Esophagus muscularis mucosa (tissue), 4 donors: ENCODE measurements around the gene OR7A5. TPM values are rescaled to one million over a fixed set of nuclear protein-coding genes. Genes with fewer than 3 reads are reported as not detected.
"Not testable (repeated sequence)": the region's sequence is repeated elsewhere in the genome, so short reads cannot be mapped to it uniquely, and the experiment has no call there.

Source experiments
- DNase-seq: peaks from one replicate; pipeline ENCODE4 v3.0.0-alpha.2; 2017; ENCODE audit errors: extremely low spot score
- H3K27ac ChIP-seq, 4 donors: fragments of 200-600 bp; sonication (generic); replicated peaks in 1 of 4; 1 replicate in 3 of 4; 2 replicates in 1 of 4; pipeline ENCODE4 v1.5.1; 2016 to 2019; ENCODE audit warnings: mild to moderate bottlenecking in 1 of 4
- H3K27me3 ChIP-seq, 4 donors: fragments of 200-600 bp; sonication (generic); one replicate each; pipeline versions ENCODE4 v1.5.1 to v1.6.0; 2016 to 2019
- H3K36me3 ChIP-seq, 4 donors: fragments of 200-600 bp; sonication (generic); one replicate each; pipeline ENCODE4 v1.5.1; 2016 to 2019
- H3K4me1 ChIP-seq, 4 donors: fragments of 200-600 bp; sonication (generic); one replicate each; pipeline ENCODE4 v1.5.1; 2016 to 2019
- H3K4me3 ChIP-seq, 4 donors: fragments of 200-600 bp; sonication (generic); 1 replicate in 2 of 4; 2 replicates in 2 of 4; pipeline ENCODE4 v1.5.1; 2016 to 2019; ENCODE audit warnings: mild to moderate bottlenecking in 4 of 4, moderate library complexity in 1 of 4
- H3K9me3 ChIP-seq, 4 donors: fragments of 200-600 bp; sonication (generic); 1 replicate in 3 of 4; 2 replicates in 1 of 4; pipeline ENCODE4 v1.5.1; 2016 to 2019
- EP300 ChIP-seq: sonication (generic); formaldehyde crosslinking; IDR thresholded peaks from one replicate; pipeline ENCODE4 v1.6.1; 2017; ENCODE audit warnings: antibody characterized with exemption
- POLR2A ChIP-seq: fragments of 450-650 bp; IDR thresholded peaks from one replicate; pipeline ENCODE4 v1.6.1; 2017; ENCODE audit warnings: antibody characterized with exemption, moderate library complexity, mild to moderate bottlenecking, low read depth
- POLR2AphosphoS5 ChIP-seq, 2 donors: sonication (generic); formaldehyde crosslinking; IDR thresholded peaks; one replicate each; pipeline ENCODE4 v1.6.1; 2017; ENCODE audit warnings: antibody characterized with exemption in 2 of 2
- WGBS: methylation state at CpG from one replicate; pipeline ENCODE4 v1.1.5; 2018; 5-methylcytosine and 5-hydroxymethylcytosine counted together
- intact Hi-C: fragments of 100-400 bp; cut with DNase I; formaldehyde crosslinking; loops from one replicate; pipeline ENCODE4 v1.15.1; 2023
- small RNA-seq, 3 donors: library from RNA; depleted of rRNA; stranded (forward); fragments of <200 nt; gene quantifications; one replicate each; pipeline ENCODE3, GENCODE V24; 2016
- total RNA-seq, 4 donors: library from RNA; depleted of rRNA; stranded (reverse); fragments of >200 nt; gene quantifications; one replicate each; pipeline versions ENCODE4 v1.1.0 to v1.2.1, GENCODE V29; 2016
- TF ChIP-seq, protein P1 (sequence below), 3 experiments: fragments of 200-600 bp in 2 of 3; fragments of 450-650 bp in 1 of 3; sonication (generic) in 2 of 3; IDR thresholded peaks; one replicate each; pipeline ENCODE4 v1.5.1; 2017 to 2019; ENCODE audit warnings: antibody characterized with exemption in 3 of 3, mild to moderate bottlenecking in 2 of 3, moderate library complexity in 1 of 3

Gene OR7A5
- total RNA-seq, 4 donors from 2014 or later = 0.52 TPM; not detected in 3

DNA sequence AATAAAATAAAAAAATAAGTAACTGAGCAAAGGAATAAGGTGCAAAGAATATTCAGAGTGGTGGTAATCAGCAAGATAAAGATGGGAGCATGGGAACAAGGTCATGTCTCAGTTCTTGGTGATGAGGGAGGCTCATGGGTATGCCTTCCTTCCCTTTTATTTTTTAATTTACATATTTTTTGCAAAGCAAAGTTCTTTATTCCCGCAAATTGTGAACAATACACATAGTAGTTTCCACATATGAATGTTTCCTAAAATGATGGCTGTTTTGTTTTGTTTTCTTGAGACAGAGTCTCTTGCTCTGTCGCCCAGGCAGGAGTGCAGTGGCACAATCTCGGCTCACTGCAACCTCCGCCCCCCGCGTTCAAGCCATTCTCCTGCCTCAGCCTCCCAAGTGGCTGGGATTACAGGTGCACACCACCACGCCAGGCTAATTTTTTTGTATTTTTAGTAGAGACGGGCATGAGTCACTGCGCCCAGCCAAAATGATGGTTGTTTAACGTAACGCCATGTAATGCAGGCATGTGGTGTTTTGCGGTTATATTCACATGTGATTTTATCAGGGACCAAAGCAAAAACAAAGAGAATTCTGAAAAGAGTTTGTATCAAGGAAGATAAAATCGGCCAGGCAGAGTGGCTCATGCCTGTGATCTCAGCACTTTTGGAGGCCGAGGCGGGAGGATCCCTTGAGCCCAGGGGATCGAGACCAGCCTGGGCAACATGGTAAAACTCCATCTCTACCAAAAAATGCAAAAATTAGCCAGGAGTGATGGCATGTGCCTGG lies 52.2 kb downstream of the OR7A5 start:
- TF ChIP-seq EP300 (no peak), POLR2A (no peak), POLR2AphosphoS5 (IDR thresholded peaks at IDR 0.05) (no peak)
- TF ChIP-seq, protein P1, sequence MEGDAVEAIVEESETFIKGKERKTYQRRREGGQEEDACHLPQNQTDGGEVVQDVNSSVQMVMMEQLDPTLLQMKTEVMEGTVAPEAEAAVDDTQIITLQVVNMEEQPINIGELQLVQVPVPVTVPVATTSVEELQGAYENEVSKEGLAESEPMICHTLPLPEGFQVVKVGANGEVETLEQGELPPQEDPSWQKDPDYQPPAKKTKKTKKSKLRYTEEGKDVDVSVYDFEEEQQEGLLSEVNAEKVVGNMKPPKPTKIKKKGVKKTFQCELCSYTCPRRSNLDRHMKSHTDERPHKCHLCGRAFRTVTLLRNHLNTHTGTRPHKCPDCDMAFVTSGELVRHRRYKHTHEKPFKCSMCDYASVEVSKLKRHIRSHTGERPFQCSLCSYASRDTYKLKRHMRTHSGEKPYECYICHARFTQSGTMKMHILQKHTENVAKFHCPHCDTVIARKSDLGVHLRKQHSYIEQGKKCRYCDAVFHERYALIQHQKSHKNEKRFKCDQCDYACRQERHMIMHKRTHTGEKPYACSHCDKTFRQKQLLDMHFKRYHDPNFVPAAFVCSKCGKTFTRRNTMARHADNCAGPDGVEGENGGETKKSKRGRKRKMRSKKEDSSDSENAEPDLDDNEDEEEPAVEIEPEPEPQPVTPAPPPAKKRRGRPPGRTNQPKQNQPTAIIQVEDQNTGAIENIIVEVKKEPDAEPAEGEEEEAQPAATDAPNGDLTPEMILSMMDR (IDR thresholded peaks at IDR 0.05) = no peak
- intact Hi-C loops = no loop called here
- no peaks in the 10 kb centered on the region for H3K36me3 ChIP-seq
- H3K27ac ChIP-seq = no peak overlapping the region
- H3K4me3 ChIP-seq = no peak overlapping the region
- H3K27me3 ChIP-seq = peaks cover 0 to 69% (median 4%) of the 10 kb centered on the region in 4 donors
- H3K4me1 ChIP-seq = no peaks in the 10 kb centered on the region
- DNase-seq = no peak
- 84% methylated on average over 16 of the region's 16 CpGs for WGBS
- no peaks in the 10 kb centered on the region for H3K9me3 ChIP-seq

DNA sequence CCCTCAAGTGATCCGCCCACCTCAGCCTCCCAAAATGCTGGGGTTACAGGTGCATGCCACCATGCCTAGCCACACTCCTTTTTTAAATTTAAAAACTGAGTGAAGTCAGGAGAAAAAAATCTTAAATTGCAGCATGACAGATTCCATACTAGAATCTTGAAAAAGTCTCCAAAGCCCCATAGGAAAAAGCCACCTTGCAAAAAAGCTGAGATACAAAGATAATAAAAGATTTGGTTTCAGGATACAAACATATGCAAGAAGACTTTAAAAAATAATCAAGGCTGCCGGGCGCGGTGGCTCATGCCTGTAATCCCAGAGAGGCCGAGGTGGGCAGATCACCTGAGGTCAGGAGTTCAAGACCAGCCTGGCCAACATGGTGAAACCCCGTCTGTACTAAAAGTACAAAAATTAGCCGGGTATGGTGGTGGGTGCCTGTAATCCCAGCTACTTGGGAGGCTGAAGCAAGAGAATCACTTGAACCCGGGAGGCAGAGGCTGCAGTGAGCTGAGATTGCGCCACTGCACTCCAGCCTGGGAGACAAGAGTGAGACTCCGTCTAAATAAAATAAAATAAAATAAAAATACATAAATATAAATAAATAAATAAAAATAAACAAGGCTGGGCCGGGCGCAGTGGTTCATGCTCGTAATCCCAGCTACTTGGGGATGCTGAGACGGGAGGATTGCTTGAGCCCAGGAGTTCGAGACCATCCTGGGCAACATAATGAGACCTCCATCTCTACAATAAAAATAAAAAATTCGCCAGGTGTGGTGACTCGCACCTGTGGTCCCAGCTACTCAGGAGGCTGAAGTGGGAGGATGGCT lies 53.1 kb downstream of the OR7A5 start:
- H3K4me3 ChIP-seq, intact Hi-C loops, H3K4me1 ChIP-seq, H3K27ac ChIP-seq, H3K9me3 ChIP-seq, DNase-seq, H3K36me3 ChIP-seq: not testable (repeated sequence)
- H3K27me3 ChIP-seq = peaks cover 0 to 69% (median 4%) of the 10 kb centered on the region in 4 donors
- 90% methylated on average over 16 of the region's 17 CpGs for WGBS

- H3K4me3 ChIP-seq, H3K36me3 ChIP-seq, H3K9me3 ChIP-seq, H3K27ac ChIP-seq, intact Hi-C loops, H3K4me1 ChIP-seq, DNase-seq: not testable (repeated sequence)
- H3K27me3 ChIP-seq = peaks cover 0 to 70% (median 0%) of the 10 kb centered on the region in 4 donors
- 77% methylated on average over 14 of the region's 14 CpGs for WGBS
Observed at GRCh38 chr19:14780622-14781225, 54.3 kb downstream of the OR7A5 start.

- TF ChIP-seq, protein P1 (IDR thresholded peaks at IDR 0.05) = no peak
- TF ChIP-seq POLR2A (no peak), EP300 (no peak), POLR2AphosphoS5 (IDR thresholded peaks at IDR 0.05) (no peak)
- DNase-seq = no peak
Observed at GRCh38 chr19:14779151-14779550, 55.8 kb downstream of the OR7A5 start.

GRCh38 chr19:14778110-14778845 lies 56.7 kb downstream of the OR7A5 start, which contains the start of gene ADGRE2:
TSS of gene ADGRE2 (minus strand) at chr19:14778560. CDS start at chr19:14776756, 1,804 bp downstream.
- H3K4me3 ChIP-seq, H3K27ac ChIP-seq, H3K9me3 ChIP-seq, intact Hi-C loops, H3K36me3 ChIP-seq, H3K4me1 ChIP-seq, DNase-seq: not testable (repeated sequence)
- WGBS = 67% methylated on average over 12 of the region's 12 CpGs
- peaks cover 0 to 75% (median 0%) of the 10 kb centered on the region in 4 donors for H3K27me3 ChIP-seq

More at GRCh38 chr19:14779151-14779550, 55.8 kb downstream of the OR7A5 start:
- 47% methylated on average over 5 of the region's 5 CpGs for WGBS
- Histone ChIP-seq H3K9me3 (no peaks in the 10 kb centered on the region), H3K4me1 (peaks cover 0 to 10% (median 6%) of the 10 kb centered on the region in 4 donors), H3K27ac (no peak overlapping the region), H3K4me3 (no peak overlapping the region), H3K27me3 (peaks cover 0 to 72% (median 0%) of the 10 kb centered on the region in 4 donors), H3K36me3 (no peaks in the 10 kb centered on the region)
- intact Hi-C loops = no loop called here

DNA sequence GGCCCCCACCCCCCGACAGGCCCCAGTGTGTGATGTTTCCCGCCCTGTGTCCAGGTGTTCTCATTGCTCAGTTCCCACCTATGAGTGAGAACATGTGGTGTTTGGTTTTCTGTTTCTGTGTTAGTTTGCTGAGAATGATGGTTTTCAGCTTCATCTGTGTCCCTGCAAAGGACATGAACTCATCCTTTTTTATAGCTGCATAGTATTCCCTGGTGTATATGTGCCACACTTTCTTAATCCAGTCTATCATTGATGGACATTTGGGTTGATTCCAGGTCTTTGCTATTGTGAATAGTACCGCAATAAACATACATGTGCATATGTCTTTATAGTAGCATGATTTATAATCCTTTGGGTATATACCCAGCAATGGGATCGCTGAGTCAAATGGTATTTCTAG lies 57.3 kb downstream of the OR7A5 start:
- H3K4me1 ChIP-seq, H3K4me3 ChIP-seq, H3K27ac ChIP-seq, H3K9me3 ChIP-seq, H3K36me3 ChIP-seq, intact Hi-C loops, DNase-seq: not testable (repeated sequence)
- 89% methylated on average over 4 of the region's 4 CpGs for WGBS
- peaks cover 0 to 74% (median 0%) of the 10 kb centered on the region in 4 donors for H3K27me3 ChIP-seq

Small RNA genes within 50 kb of the gene (small RNA-seq; reads per million reads assigned to genes)
- gene AC005255.1 = 0 reads per million in 3 donors

Other genes with a start within 250 kb of the OR7A5 start
- gene ADGRE3, start 160.3 kb downstream of the OR7A5 start, total RNA-seq = under 1 TPM in 1 of 4 donors, not detected in 3; 0.50 TPM
- gene ZNF333, start 145.1 kb downstream of the OR7A5 start, total RNA-seq = 10 to 100 TPM; 14.5 to 32.9 (median 25.4) TPM
- 1 to 10 TPM in 3 of 4 donors, under 1 TPM in 1; 0.65 to 6.0 (median 3.0) TPM for gene ADGRE2, start 56.6 kb downstream of the OR7A5 start, total RNA-seq
- gene OR7C1, start within 50 bp of the OR7A5 start, total RNA-seq = under 1 TPM in 2 of 4 donors, not detected in 2; 0.06 TPM
- gene OR7A10, start 13.7 kb upstream of the OR7A5 start, total RNA-seq = not detected
- gene OR7A17, start 50.9 kb upstream of the OR7A5 start, total RNA-seq = not detected
- gene OR7C2, start 106.3 kb upstream of the OR7A5 start, total RNA-seq = not detected
- gene SLC1A6, start 144.7 kb upstream of the OR7A5 start, total RNA-seq = not detected
- not detected for gene CASP14, start 214.3 kb upstream of the OR7A5 start, total RNA-seq
- not detected for gene OR1I1, start 247.0 kb upstream of the OR7A5 start, total RNA-seq